ENCODE results near the gene LSM12.
"Not testable (repeated sequence)": the region's sequence is repeated elsewhere in the genome, so short reads cannot be mapped to it uniquely, and the experiment has no call there.

Gene LSM12

GRCh38 chr17:44066204-44066930 lies at the start of gene LSM12:
Gene LSM12, minus strand, starts transcription at chr17:44066671. Its CDS starts 84 bp downstream, at chr17:44066587.
- peak; percentile 57 for DNase-seq

DNA sequence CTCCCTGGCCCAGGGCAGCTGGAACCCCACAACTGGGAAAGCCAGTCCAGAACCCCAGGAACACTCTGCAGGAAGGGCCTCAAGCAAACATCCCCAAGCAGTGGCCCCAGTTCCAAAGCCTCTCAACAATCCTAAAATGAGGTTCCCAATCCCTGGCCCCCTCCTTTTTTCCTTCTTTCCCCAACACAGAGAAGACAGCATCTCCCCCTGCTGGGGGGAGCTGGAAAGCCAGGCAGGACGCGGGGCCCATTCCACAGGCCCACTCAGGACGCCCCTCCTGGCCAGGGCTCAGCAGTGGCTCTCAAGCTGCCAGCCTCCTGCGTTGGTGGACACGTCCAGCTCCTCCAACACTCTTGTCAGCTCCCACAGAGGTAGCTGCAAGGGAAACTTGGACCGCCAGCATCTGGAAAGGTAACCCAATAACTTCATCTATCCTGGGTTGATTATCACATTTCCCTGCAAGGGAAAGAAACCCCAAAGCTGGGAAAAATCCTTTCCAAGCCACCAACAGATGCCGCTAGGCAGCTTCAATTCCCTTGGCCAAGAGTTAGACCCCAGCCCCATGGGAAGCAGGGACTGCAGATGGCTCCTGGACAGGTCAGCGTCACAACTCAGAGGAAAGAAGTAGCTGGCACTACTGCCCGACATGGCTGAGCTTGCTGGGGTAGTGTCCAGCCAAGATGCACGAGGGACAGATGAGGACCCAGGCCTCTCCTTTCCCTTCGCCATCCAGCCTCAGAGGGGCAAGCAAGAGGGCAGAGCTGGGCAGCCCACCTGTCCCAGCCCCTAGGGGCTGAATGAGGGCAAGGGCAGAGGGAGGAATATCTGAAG lies 49.3 kb upstream of the LSM12 start:
- no peak for DNase-seq

GRCh38 chr17:44113868-44114840 lies 47.7 kb upstream of the LSM12 start:
- no peak for DNase-seq

- no peak for DNase-seq
Observed at GRCh38 chr17:44113382-44113781, 46.9 kb upstream of the LSM12 start.

GRCh38 chr17:44112284-44113280 lies 46.1 kb upstream of the LSM12 start:
- no peak for DNase-seq

- no peak for DNase-seq
Observed at GRCh38 chr17:44111777-44112176, 45.3 kb upstream of the LSM12 start.

DNA sequence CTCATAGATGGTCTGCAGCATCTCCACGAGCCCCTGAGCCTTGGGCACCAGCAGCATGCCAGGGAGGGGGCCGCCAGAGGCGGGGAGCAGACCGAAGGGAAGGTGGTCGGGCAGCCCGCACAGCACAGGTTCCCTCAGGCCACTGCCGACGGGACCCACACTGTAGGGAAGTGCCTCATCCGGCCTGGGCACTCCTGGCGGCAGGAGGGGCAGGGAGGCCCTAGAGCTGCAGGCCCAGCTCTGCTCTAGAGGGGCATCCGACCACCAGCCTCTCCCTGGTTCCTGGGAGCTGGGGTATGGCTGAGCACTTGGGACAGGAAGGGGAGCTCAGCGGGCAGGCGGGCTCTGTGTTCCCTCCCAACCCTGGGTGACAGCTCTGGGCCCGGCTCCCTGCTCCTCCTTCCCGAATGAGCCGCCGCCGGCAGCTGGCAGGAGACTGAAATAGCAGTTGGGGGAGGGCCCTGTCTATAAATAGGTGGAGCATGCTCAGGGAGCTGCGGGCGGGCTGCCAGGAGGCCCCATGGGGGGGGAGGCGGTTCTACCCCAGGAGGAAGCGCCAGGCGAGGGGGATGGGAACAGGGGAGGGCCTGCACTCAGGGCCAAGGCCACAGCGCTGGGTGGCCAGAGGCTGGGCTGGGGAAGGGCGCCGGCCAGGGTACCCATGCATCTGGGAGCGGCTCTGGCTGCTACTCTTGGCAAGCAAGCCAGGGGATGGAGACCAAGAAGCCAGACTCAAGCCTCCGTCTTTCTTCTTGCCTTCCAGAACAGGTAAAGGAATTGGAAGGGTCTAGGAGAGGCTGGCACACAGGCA lies 44.6 kb upstream of the LSM12 start:
- peak; percentile 65 for DNase-seq

DNA sequence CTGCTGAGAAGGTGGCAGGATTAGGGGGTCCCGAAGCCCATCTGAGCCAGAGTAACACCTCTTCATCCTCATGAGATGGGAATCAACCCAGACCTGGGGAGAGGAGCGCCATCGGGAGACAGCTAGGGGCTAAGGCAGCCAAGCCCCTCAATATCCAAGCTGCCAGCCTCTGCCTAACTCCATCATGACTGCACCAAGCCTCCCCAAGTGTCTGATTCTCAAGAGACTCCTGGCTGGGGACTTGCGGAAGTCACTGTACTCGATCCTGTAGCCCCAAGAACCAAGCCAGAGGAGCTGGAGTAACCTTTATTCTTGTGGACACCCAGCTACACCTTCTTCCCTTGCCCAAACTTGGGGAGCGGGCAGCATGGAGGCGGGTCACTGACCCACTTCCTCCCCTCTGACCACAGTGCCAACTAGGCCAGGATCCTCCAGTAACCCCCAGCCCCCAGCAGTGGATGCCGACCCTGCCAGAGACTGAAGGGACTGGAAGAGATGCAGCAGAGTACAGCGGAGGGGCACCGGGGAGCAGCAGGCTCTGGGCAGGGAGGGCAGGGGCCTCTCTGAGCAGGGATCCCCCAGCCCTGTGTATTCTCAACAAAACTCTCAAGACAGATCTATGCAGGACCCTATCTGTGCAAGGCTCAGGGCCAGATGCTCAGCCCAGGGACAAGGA lies 43.7 kb upstream of the LSM12 start:
- no peak for DNase-seq

DNA sequence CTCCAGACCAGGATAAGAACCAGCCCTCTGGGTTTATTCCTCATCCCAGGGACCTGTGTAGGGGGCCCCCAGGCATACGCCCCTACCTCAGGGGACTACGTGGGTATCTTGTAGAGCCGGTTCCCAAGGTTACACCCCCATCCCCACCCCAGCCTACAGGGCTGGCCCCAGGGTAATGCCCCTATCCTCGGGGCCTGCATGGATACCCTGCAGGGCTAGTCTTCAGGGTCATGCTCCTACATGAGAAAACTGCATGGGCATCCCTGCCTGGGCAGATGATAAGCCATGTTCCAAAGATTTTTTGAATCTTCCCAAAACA lies 42.8 kb upstream of the LSM12 start:
- DNase-seq, result no peak

GRCh38 chr17:44108440-44109311 lies 42.2 kb upstream of the LSM12 start:
- DNase-seq, result no peak

DNA sequence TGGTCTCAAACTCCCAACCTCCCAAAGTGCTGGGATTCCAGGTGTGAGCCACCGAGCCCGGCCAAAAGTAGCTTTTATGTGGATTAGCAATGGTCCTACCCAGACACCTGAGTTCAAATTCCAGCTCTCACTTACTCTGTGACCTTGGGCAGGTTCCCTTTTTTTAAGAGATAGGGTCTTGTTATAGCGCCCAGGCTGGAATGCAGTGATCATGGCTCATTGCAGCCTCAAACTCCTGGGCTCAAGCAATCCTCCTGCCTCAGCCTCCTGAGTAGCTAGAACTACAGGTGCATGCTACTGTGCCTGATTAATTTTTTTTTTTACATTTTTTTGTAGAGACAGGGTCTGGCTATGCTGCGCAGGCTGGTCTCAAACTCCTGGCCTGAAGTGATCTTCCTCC lies 40.3 kb upstream of the LSM12 start:
- DNase-seq, result no peak

- no peak for DNase-seq
Observed at GRCh38 chr17:44105941-44106340, 39.5 kb upstream of the LSM12 start.

GRCh38 chr17:44105483-44105882 lies 39.0 kb upstream of the LSM12 start:
- no peak for DNase-seq

DNA sequence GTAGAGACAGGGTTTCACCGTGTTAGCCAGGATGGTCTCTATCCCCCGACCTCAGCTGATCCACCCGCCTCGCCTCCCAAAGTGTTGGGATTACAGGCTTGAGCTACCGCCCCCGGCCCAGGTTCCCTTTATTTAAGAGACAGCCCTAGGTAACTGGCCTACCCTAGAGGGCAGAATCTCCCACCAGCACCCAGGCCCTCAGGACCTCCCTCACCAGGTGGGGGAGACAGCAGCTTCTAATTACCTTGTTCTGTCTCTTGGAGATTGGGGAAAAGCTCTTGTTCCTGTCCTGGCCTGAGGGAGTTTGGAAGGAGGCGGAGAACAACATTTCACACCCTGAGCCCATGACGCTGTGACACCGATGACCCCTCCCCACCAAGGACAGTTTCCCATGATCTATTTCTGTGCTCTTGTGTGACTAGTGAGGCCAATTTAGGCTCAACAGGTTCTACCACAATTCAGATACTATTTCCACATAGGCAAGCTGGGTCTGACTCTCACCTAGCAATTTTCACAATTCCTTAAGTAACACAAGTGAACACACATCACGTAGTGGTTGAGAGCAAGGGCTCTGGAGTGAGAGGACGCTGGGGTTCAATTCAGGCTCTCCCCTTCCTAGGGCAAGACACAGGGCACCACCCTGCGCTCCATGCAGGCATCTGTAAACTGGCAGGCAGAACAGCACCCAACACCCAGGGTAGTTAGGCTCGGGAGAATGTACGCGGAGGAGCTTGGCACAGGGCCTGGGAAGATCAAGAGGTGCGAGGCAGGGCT lies 36.6 kb upstream of the LSM12 start:
- DNase-seq, result no peak

- DNase-seq, result not testable (repeated sequence)
Observed at GRCh38 chr17:44101858-44102257, 35.4 kb upstream of the LSM12 start.

- DNase-seq, result no peak
Observed at GRCh38 chr17:44097110-44097958, 30.9 kb upstream of the LSM12 start.

DNA sequence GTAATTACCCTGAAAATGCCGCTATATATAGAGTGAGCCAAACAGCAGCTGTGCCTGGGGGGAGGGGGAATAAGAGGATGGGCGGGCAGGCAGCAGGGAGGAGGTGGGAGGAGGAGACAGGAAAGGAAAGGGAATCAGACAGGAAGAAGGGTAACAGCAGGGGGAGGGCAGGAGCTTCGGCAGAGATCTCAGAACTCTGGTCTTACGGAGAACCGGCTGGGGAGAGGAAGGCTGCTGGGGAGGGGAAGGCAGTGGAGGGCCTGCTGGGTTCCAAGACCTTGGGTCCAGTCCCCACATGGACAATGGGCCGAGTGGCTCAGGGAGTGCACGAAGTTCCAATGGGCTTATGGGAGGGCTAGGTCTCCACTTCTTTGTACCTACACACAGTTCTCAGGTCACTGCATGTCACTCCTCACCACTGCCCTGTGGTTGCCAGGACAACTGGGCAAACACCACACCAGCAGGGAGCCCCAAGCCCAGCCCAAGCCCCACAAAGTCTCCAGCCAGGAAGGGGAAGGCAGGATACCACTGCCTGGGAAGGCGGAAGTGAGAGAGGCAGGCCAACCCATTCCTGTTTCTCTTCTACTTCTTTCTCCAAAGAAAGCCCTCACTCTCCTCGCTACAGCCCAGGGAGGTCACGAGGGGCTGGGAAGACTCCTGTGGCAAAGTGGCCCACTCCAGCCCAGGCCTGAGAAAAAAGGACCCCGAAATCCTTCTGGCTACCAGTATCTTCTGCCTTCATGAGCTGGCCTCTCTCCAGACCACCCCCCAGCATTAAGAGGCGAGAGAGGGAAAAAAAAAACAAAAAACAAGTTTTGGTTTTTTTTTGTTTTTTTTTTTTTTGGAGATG lies 29.4 kb upstream of the LSM12 start:
- DNase-seq, result peak; percentile 73

All from NCI-H187 treated with DMSO at 0.1 percent for 48 hours (cell line).